Choroid plexus epithelial cell (primary cell): ENCODE data around the gene CRACR2B.

Experiments used
- DNase-seq: peaks from one replicate; pipeline ENCODE4 v3.0.0-alpha.2; 2010; ENCODE audit warnings: low read depth
- H3K4me3 ChIP-seq: 2 replicates; pipeline ENCODE4 v1.5.1; 2011; ENCODE audit warnings: low read depth, mild to moderate bottlenecking, control low read depth, low read length, moderate library complexity
- CTCF ChIP-seq: conservative IDR thresholded peaks from 2 replicates; pipeline ENCODE4 v1.5.1; 2011; ENCODE audit warnings: low read depth, mild to moderate bottlenecking, control low read depth, inconsistent platforms, low read length, moderate library complexity

CRACR2B gene

GRCh38 chr11:820655-821511 is 6.8 kb upstream of the CRACR2B start:
- H3K4me3 ChIP-seq: peak overlapping the region; percentile 72

GRCh38 chr11:821512-822371 is 6.0 kb upstream of the CRACR2B start:
- no peak overlapping the region for H3K4me3 ChIP-seq
- TF ChIP-seq CTCF: no peak
- DNase-seq: no peak

More at GRCh38 chr11:820655-821511, 6.8 kb upstream of the CRACR2B start:
- DNase-seq: no peak
- no peak for TF ChIP-seq CTCF

GRCh38 chr11:823441-824291 is 4.1 kb upstream of the CRACR2B start:
- DNase-seq: no peak
- no peak overlapping the region for H3K4me3 ChIP-seq
- no peak for TF ChIP-seq CTCF

- no peak for DNase-seq
- TF ChIP-seq CTCF: no peak
- no peak overlapping the region for H3K4me3 ChIP-seq
These were observed 3.3 kb upstream of the CRACR2B start for GRCh38 chr11:824292-824880.

- no peak overlapping the region for H3K4me3 ChIP-seq
- no peak for DNase-seq
- TF ChIP-seq CTCF: no peak
These were observed 2.8 kb upstream of the CRACR2B start for GRCh38 chr11:824942-825341.

GRCh38 chr11:825366-826226 is 2.1 kb upstream of the CRACR2B start:
- DNase-seq: no peak
- H3K4me3 ChIP-seq: no peak overlapping the region
- no peak for TF ChIP-seq CTCF
